Endothelial cell (in vitro differentiated cells): Measurements from ENCODE around the gene MAGI1. TPM values are rescaled to one million over a fixed set of nuclear protein-coding genes. Genes with fewer than 3 reads are reported as not detected.
A peak's percentile ranks its signal among the peaks of the same experiment; 100 is the strongest.

Experiments
- DNase-seq: peaks from one replicate; pipeline ENCODE4 v3.0.0; 2021; ENCODE audit warnings: low spot score
- H3K27ac Mint-ChIP-seq: one replicate; pipeline ENCODE4 v1.8.0; 2021; ENCODE audit warnings: mixed read lengths, inconsistent platforms; ENCODE audit not compliant: unreplicated experiment
- H3K27me3 Mint-ChIP-seq: one replicate; pipeline ENCODE4 v1.8.0; 2021; ENCODE audit warnings: mild to moderate bottlenecking, moderate library complexity, mixed read lengths, inconsistent platforms; ENCODE audit not compliant: unreplicated experiment
- H3K36me3 Mint-ChIP-seq: one replicate; pipeline ENCODE4 v1.8.0; 2021; ENCODE audit warnings: mild to moderate bottlenecking, low read depth, mixed read lengths, inconsistent platforms; ENCODE audit not compliant: unreplicated experiment
- H3K4me1 Mint-ChIP-seq: one replicate; pipeline ENCODE4 v1.8.0; 2021; ENCODE audit warnings: mild to moderate bottlenecking, mixed read lengths, inconsistent platforms; ENCODE audit not compliant: unreplicated experiment
- H3K4me3 Mint-ChIP-seq: one replicate; pipeline ENCODE4 v1.8.0; 2021; ENCODE audit warnings: mild to moderate bottlenecking, mixed read lengths, inconsistent platforms; ENCODE audit not compliant: unreplicated experiment
- H3K9me3 Mint-ChIP-seq: one replicate; pipeline ENCODE4 v1.8.0; 2021; ENCODE audit warnings: mixed read lengths, inconsistent platforms; ENCODE audit not compliant: unreplicated experiment
- total RNA-seq: library from RNA; stranded (reverse); fragmentation: NEBNext Ultra II Directional; extraction: Animal tissue kit (Norgen Biotek cat#: 25700); gene quantifications from one replicate; pipeline ENCODE4 v1.2.1, GENCODE V29; 2021; ENCODE audit not compliant: unreplicated experiment
- TF ChIP-seq, protein P1 (sequence below): fragments of 200-600 bp; sonication (generic); IDR thresholded peaks from one replicate; pipeline ENCODE4 v1.5.0; 2021; ENCODE audit warnings: antibody characterized with exemption; ENCODE audit not compliant: unreplicated experiment

Gene MAGI1
- total RNA-seq, 1 donor from 2014 or later, result 33.8 TPM

DNA sequence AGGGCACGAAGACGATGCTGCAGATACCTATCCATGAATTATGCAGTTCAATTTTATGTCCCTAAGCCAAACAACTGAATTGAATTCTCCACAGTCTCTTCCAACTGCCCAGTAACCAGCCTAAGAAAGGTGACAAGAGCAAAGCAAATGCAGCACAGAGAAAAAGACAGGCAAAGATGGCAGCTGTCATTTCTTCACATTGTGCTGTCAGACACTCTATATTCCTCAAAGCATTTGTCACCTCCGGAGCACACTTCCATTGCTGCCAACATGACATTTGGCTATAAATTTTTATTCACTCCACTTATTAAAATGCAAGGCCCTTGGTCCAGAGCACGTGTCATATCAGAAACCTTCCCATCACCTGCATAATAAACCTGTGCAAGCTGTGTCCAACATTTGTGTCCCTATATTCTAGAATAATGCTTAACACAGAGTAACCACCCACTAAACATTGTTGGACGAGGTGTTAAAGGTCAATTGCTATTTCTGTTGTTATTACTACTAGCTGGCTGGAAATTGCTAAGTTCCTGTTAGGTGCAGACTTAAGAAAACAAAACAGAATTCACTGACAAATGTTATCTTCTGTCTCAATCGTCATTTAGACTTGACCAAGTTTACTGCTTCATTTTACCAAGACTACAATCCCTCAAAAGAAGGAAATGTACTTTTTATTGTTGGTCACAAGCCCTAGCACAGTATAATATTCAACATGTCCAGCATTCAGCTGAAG is 89.7 kb downstream of the MAGI1 start:
- Mint-ChIP-seq H3K9me3 (peaks cover 5% of the 10 kb centered on the region), H3K4me1 (peaks cover 62% of the 10 kb centered on the region), H3K36me3 (no peaks in the 10 kb centered on the region), H3K4me3 (peak overlapping the region; percentile 56), H3K27me3 (peaks cover 14% of the 10 kb centered on the region), H3K27ac (peak overlapping the region; percentile 48)
- TF ChIP-seq, protein P1, sequence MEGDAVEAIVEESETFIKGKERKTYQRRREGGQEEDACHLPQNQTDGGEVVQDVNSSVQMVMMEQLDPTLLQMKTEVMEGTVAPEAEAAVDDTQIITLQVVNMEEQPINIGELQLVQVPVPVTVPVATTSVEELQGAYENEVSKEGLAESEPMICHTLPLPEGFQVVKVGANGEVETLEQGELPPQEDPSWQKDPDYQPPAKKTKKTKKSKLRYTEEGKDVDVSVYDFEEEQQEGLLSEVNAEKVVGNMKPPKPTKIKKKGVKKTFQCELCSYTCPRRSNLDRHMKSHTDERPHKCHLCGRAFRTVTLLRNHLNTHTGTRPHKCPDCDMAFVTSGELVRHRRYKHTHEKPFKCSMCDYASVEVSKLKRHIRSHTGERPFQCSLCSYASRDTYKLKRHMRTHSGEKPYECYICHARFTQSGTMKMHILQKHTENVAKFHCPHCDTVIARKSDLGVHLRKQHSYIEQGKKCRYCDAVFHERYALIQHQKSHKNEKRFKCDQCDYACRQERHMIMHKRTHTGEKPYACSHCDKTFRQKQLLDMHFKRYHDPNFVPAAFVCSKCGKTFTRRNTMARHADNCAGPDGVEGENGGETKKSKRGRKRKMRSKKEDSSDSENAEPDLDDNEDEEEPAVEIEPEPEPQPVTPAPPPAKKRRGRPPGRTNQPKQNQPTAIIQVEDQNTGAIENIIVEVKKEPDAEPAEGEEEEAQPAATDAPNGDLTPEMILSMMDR, result no peak
- DNase-seq, result no peak

DNA sequence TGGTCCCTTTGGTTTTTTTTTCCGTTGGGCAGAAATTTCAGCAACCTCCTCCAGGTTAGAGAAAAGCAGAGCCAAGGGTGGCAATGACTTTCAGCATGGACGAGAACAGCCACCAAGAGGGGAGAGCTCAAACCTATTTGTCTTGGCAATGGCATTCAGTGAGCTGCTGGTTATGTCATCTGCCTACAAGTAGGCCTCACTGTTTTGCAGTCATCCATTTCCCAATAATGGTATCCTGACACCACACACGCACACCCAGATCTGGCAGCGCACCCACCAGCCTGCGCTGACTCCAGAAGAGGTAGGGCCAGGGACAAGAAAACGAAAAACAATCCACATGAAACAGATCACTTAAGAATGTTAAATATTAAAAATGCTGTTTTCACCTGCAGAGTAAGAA is 92.3 kb downstream of the MAGI1 start:
- no peak overlapping the region for H3K27ac Mint-ChIP-seq
- TF ChIP-seq, protein P1, result no peak
- H3K36me3 Mint-ChIP-seq, result no peaks in the 10 kb centered on the region
- H3K4me3 Mint-ChIP-seq, result no peak overlapping the region
- no peak for DNase-seq
- H3K27me3 Mint-ChIP-seq, result peaks cover 11% of the 10 kb centered on the region
- peaks cover 5% of the 10 kb centered on the region for H3K9me3 Mint-ChIP-seq
- peaks cover 42% of the 10 kb centered on the region for H3K4me1 Mint-ChIP-seq

DNA sequence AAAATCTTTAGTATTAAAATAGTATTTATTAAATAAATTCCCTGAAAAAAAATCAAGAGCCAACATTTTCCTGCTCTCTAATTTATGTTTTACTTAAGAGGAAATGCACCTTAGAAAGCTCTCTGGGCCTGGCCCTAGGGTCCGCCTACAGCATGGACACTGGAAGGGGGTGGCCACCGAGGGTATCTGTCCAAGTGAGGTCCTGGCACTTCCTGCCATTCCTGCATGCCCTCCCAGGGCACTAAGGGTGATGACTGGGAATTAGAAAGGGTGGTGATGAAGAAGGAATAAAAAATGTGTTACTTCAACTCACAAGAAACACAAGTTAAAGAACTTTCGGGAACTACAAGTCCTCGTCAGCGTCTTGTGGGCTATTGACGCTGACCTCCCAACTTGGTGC is 92.8 kb downstream of the MAGI1 start:
- Mint-ChIP-seq H3K27ac (no peak overlapping the region), H3K36me3 (no peaks in the 10 kb centered on the region), H3K4me1 (peaks cover 42% of the 10 kb centered on the region), H3K27me3 (peaks cover 11% of the 10 kb centered on the region), H3K4me3 (no peak overlapping the region), H3K9me3 (peaks cover 5% of the 10 kb centered on the region)
- TF ChIP-seq, protein P1, result no peak
- no peak for DNase-seq

DNA sequence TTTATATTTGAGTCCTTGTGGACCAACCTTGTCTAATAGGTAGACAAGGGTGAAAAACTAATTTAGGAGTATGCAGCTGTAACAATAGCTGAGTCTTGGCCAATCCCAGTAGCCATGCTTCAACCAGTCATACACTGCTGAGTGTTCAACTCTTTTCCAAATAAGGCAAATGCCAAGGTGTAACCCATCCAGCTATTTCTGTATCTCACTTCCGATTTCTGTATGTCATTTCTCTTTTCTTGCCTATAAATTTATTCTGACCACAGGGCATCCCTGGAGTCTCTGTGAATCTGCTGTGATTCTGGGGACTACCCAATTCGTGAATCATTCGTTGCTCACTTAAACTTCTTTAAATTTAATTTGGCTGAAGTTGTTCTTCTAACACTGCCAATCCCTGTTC is 93.2 kb downstream of the MAGI1 start:
- no peak for DNase-seq
- H3K36me3 Mint-ChIP-seq, result no peaks in the 10 kb centered on the region
- TF ChIP-seq, protein P1, result no peak
- H3K4me1 Mint-ChIP-seq, result peaks cover 41% of the 10 kb centered on the region
- peaks cover 9% of the 10 kb centered on the region for H3K27me3 Mint-ChIP-seq
- no peak overlapping the region for H3K27ac Mint-ChIP-seq
- H3K9me3 Mint-ChIP-seq, result peaks cover under 1% of the 10 kb centered on the region
- H3K4me3 Mint-ChIP-seq, result no peak overlapping the region

DNA sequence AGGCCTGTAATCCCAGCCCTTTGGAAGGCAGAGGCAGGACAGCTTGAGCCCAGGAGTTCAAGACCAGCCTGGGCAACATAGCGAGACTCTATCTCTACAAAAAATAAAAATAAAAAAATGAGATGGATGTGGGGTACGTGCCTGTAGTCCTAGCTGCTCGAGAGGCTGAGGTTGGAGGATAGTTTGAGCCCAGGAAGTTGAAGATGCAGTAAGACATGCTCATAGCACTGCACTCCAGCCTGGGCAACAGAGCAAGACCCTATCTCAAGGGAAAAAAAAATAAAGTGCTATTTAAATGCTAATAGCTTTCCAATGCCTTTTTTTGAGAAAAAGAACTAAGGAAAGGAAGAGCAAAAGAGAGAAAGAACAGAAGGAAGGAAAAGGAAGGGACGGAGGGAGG is 94.5 kb downstream of the MAGI1 start:
- H3K4me3 Mint-ChIP-seq, result no peak overlapping the region
- H3K4me1 Mint-ChIP-seq, result peaks cover 43% of the 10 kb centered on the region
- peaks cover 6% of the 10 kb centered on the region for H3K27me3 Mint-ChIP-seq
- H3K9me3 Mint-ChIP-seq, result no peaks in the 10 kb centered on the region
- H3K27ac Mint-ChIP-seq, result no peak overlapping the region
- no peaks in the 10 kb centered on the region for H3K36me3 Mint-ChIP-seq
- TF ChIP-seq, protein P1, result no peak
- DNase-seq, result no peak
